PC-9 (cell line): ENCODE measurements around the gene NR2F1-AS1. TPM values are rescaled to one million over a fixed set of nuclear protein-coding genes. Genes with fewer than 3 reads are reported as not detected.

Source experiments
- BruUV-seq: library from RNA; stranded (reverse); fragments of 400-500 nt; replicated peaks from 2 replicates; lab custom pipeline; 2021; lab: Mats Ljungman, UMichigan
- CTCF ChIA-PET: fragments of 300-600 bp; sonication (Branson Sonifier 250); formaldehyde crosslinking; loops from one replicate; lab custom pipeline; 2022; ENCODE audit warnings: antibody characterized with exemption; lab: Charles Lee
- POLR2A ChIA-PET: fragments of 300-600 bp; sonication (Branson Sonifier 250); formaldehyde crosslinking; loops from one replicate; lab custom pipeline; 2022; ENCODE audit warnings: antibody characterized with exemption; ENCODE audit not compliant: unreplicated experiment; lab: Charles Lee
- DNase-seq, 2 experiments: peaks; one replicate each; pipeline versions ENCODE4 v3.0.0 to v3.0.0-alpha.2; 2015 to 2022; ENCODE audit warnings: mixed read lengths in 1 of 2
- H2AFZ ChIP-seq: fragments of 200-600 bp; sonication (generic); 2 replicates; pipeline ENCODE4 v1.8.1; 2017; ENCODE audit warnings: antibody characterized with exemption
- H3F3A ChIP-seq: fragments of 200-600 bp; sonication (generic); 2 replicates; pipeline ENCODE4 v1.8.1; 2017; ENCODE audit warnings: antibody characterized with exemption, mild to moderate bottlenecking, low read depth; ENCODE audit not compliant: insufficient read depth
- H3K27ac ChIP-seq: fragments of 200-600 bp; sonication (generic); 2 replicates; pipeline ENCODE4 v1.6.1; 2016; ENCODE audit warnings: mixed run types
- H3K27me3 ChIP-seq: fragments of 200-600 bp; sonication (generic); 2 replicates; pipeline ENCODE4 v1.6.1; 2016; ENCODE audit warnings: low read depth, mixed run types; ENCODE audit not compliant: insufficient read depth
- H3K36me3 ChIP-seq: fragments of 200-600 bp; sonication (generic); 2 replicates; pipeline ENCODE4 v1.6.1; 2016; ENCODE audit warnings: low read depth, mixed run types
- H3K4me1 ChIP-seq: fragments of 200-600 bp; sonication (generic); replicated peaks from 2 replicates; pipeline ENCODE4 v1.6.1; 2016; ENCODE audit warnings: mixed run types; ENCODE audit not compliant: insufficient read depth
- H3K4me2 ChIP-seq: fragments of 200-600 bp; sonication (generic); 2 replicates; pipeline ENCODE4 v1.6.1; 2017; ENCODE audit warnings: mixed run types
- H3K4me3 ChIP-seq: fragments of 200-600 bp; sonication (generic); 2 replicates; pipeline ENCODE4 v1.6.1; 2016; ENCODE audit warnings: mixed run types
- H3K79me2 ChIP-seq: fragments of 200-600 bp; sonication (generic); 2 replicates; pipeline ENCODE4 v1.6.1; 2017; ENCODE audit warnings: low read depth, mixed run types
- H3K9me2 ChIP-seq: fragments of 200-600 bp; sonication (generic); 2 replicates; pipeline ENCODE4 v1.8.1; 2017; ENCODE audit warnings: mild to moderate bottlenecking; ENCODE audit not compliant: insufficient read depth
- H3K9me3 ChIP-seq: fragments of 200-600 bp; sonication (generic); 2 replicates; pipeline ENCODE4 v1.8.1; 2016; ENCODE audit warnings: low read depth; ENCODE audit not compliant: insufficient read depth
- H4K20me1 ChIP-seq: fragments of 200-600 bp; sonication (generic); 2 replicates; pipeline ENCODE4 v1.8.1; 2017; ENCODE audit not compliant: insufficient read depth
- CTCF ChIP-seq: fragments of 200-600 bp; sonication (generic); conservative IDR thresholded peaks from 2 replicates; pipeline ENCODE4 v1.6.1; 2017; ENCODE audit warnings: mixed run types, antibody characterized with exemption, mild to moderate bottlenecking, moderate library complexity
- EZH2 ChIP-seq: fragments of 200-600 bp; sonication (generic); IDR thresholded peaks from 2 replicates; pipeline ENCODE4 v1.8.0; 2017; ENCODE audit warnings: antibody characterized with exemption, low read depth
- intact Hi-C: fragments of 100-400 bp; cut with micrococcal nuclease; formaldehyde crosslinking; loops from one replicate; pipeline ENCODE4 v1.10.0; 2022; ENCODE audit not compliant: unreplicated experiment
- total RNA-seq: library from RNA; stranded (reverse); gene quantifications from 2 replicates; pipeline ENCODE4 v1.2.3, GENCODE V29; 2021

Gene NR2F1-AS1
- total RNA-seq, 1 experiment from 2014 or later = 6.0 TPM

DNA sequence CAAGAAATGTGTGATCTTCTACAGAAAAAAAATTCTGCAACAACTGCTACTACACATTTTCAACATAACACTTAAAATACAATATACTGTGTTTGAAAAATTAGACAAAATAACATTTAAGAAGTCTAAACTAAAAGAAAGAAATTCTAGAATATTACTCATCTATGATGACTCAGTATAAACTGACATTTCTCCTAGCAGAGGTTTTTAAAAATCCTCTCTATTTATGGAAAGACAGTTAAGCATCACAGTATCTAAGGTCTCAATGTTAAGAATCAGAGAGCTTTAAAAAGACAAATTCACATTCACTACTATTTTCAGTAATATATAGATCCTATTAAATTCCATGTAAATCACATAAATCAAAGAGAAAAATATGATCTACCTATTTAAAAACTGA, 61.3 kb downstream of the NR2F1-AS1 start:
- intact Hi-C loops = no loop called here
- H3K36me3 ChIP-seq = no peaks in the 10 kb centered on the region; the same call in 1 of the 2 replicates
- H3K79me2 ChIP-seq = no peaks in the 10 kb centered on the region
- no peaks in the 10 kb centered on the region; the same call in 1 of the 2 replicates for H3F3A ChIP-seq
- H2AFZ ChIP-seq = no peak overlapping the region
- no peak overlapping the region for H3K27ac ChIP-seq
- H3K9me3 ChIP-seq = no peaks in the 10 kb centered on the region
- no peaks in the 10 kb centered on the region for H3K27me3 ChIP-seq
- no peak overlapping the region for H3K4me3 ChIP-seq
- BruUV-seq = no TSS peak
- POLR2A ChIA-PET = no interaction called here
- H3K4me1 ChIP-seq = no peaks in the 10 kb centered on the region
- TF ChIP-seq EZH2 (no peak), CTCF (no peak)
- H3K4me2 ChIP-seq = no peak overlapping the region
- DNase-seq = no peak
- no peaks in the 10 kb centered on the region for H4K20me1 ChIP-seq
- CTCF ChIA-PET = no interaction called here
- H3K9me2 ChIP-seq = no peaks in the 10 kb centered on the region; the same call in 1 of the 2 replicates

GRCh38 chr5:93517828-93518227, 63.2 kb downstream of the NR2F1-AS1 start:
- CTCF ChIA-PET = no interaction called here
- POLR2A ChIA-PET = no interaction called here
- no peak for DNase-seq
- no peaks in the 10 kb centered on the region for H3K4me1 ChIP-seq
- no peaks in the 10 kb centered on the region for H4K20me1 ChIP-seq
- no TSS peak for BruUV-seq
- H3K4me2 ChIP-seq = no peak overlapping the region
- no peaks in the 10 kb centered on the region for H3K27me3 ChIP-seq
- TF ChIP-seq EZH2 (no peak), CTCF (no peak)
- no peaks in the 10 kb centered on the region; the same call in 1 of the 2 replicates for H3K36me3 ChIP-seq
- H3K27ac ChIP-seq = no peak overlapping the region
- H3K79me2 ChIP-seq = no peaks in the 10 kb centered on the region
- no peak overlapping the region for H3K4me3 ChIP-seq
- no peaks in the 10 kb centered on the region for H3K9me3 ChIP-seq
- intact Hi-C loops = no loop called here
- no peaks in the 10 kb centered on the region; the same call in 1 of the 2 replicates for H3K9me2 ChIP-seq
- H2AFZ ChIP-seq = no peak overlapping the region
- no peaks in the 10 kb centered on the region; the same call in 1 of the 2 replicates for H3F3A ChIP-seq

- no TSS peak for BruUV-seq
- H3K27me3 ChIP-seq = no peaks in the 10 kb centered on the region
- CTCF ChIA-PET = no interaction called here
- intact Hi-C loops = no loop called here
- H3K9me3 ChIP-seq = no peaks in the 10 kb centered on the region
- DNase-seq = no peak
- H4K20me1 ChIP-seq = no peaks in the 10 kb centered on the region
- H3K4me2 ChIP-seq = no peak overlapping the region
- POLR2A ChIA-PET = no interaction called here
- H3K4me3 ChIP-seq = no peak overlapping the region
- H2AFZ ChIP-seq = no peak overlapping the region
- no peaks in the 10 kb centered on the region for H3F3A ChIP-seq
- TF ChIP-seq CTCF (no peak), EZH2 (no peak)
- H3K79me2 ChIP-seq = no peaks in the 10 kb centered on the region
- H3K36me3 ChIP-seq = no peaks in the 10 kb centered on the region; the same call in 1 of the 2 replicates
- no peaks in the 10 kb centered on the region for H3K4me1 ChIP-seq
- H3K27ac ChIP-seq = no peak overlapping the region
- no peaks in the 10 kb centered on the region; the same call in 1 of the 2 replicates for H3K9me2 ChIP-seq
Observed at GRCh38 chr5:93513298-93513697, 67.7 kb downstream of the NR2F1-AS1 start.
